ENCODE measurements around the gene LTB4R.
A peak's percentile ranks its signal among the peaks of the same experiment; 100 is the strongest.

Gene LTB4R

DNA sequence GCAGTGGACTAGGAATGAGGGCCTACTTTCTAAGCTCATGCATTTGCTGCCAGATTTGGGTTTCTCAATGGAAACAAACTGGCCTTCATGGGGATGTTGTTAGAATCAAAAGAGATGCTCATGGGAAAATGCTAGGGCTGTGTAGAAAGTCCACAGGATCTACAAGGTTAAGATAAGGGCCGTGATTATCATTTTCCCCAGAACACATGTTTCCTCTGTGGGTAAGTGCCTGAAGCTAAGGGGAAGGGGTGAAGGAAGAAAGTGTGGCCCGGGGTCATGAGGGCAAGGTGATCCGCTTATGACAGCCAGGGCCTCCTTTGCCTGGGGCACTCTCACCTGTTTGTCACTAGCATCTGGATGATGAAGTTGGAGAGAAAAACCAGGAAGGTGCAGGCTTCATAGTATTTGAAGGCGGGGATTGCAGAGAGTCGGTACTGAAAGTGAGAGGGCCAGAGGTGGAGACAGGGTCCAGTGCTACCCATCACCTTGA, 13.8 kb downstream of the LTB4R start:
- no peak for DNase-seq

DNA sequence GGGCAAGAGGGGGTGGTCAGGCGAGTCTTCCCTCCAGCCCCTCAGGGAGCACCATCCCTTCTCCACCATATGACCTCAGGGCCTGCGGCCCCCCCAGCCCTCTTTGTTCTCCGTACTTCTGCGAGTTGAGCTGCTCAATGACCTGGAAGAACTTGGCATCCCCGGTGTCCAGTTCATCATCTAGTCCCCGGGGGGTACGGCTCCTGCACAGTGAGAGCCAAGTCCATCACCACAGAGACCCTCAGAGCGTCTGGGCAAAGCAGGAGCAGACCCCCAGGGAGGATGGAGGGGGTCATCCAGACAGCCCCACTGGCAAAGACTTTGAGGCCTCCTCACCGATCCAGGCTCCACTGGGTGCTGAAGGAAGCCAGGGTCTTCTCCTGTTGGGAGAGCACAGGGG, 14.7 kb downstream of the LTB4R start:
- no peak for DNase-seq

DNA sequence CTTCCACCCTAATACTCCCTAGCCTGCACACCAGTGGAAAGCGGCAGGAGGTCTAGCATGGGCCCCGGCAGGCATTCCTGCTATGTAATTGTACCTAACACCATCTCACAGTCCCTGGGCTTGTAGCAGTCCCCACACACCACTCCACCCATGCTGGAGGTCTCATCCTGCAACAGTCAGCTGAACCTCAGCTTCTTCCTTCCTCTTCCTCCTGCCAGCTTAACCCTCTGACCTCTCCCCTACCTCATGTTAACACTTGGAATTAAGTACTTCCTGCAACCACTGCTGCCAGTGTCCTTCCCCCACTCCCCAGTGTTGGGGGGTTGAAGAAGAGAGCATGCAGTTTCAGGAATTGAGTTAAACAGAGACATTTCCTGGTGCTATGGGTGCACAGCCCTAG, 16.0 kb downstream of the LTB4R start:
- no peak for DNase-seq

DNA sequence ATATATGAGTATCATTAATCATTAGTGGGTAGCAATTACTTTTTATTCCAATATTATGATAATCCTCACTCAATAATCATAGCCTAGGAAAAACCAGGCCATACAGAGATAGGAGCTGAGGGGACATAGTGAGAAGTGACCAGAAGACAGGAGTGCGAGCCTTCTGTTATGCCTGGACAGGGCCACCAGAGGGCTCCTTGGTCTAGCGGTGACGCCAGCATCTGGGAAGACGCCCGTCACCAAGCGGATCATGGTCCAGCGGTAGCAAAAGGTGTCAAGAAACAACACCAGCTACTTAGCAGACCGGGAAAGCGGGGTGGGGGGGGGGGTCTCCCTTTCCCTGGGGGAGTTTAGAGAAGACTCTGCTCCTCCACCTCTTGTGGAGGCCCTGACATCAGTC, 16.6 kb downstream of the LTB4R start:
- DNase-seq = peak in 1 of 2 experiments; percentile 50

DNA sequence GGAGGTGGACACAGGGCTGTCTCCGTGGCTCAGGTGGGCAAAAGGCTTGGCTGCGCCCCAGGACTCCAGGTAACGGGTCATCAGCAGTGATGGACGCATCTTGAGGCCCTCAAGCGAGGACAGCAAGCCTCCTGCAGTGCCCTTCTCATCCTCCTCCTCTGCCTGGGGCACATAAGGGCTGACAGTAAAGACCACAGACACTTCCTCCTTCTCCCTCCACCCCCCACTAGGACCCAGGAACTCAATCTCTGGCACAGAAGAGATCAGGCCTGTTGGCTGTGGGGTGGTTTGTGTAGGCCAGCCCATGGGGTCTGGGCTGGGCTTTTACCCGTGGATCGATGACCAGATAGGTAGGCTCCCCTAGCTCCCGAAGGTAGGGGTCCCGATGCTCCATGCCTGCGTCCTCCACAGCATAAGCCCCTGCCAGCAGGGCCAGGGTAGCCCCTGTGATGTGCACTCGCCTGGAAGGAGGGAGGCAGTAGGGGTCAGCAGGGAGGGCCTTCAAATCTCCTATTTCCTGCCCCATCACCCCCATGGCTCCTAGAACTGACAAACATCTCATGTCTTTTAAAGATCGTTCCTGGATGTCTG, 17.9 kb downstream of the LTB4R start:
- DNase-seq = no peak

DNA sequence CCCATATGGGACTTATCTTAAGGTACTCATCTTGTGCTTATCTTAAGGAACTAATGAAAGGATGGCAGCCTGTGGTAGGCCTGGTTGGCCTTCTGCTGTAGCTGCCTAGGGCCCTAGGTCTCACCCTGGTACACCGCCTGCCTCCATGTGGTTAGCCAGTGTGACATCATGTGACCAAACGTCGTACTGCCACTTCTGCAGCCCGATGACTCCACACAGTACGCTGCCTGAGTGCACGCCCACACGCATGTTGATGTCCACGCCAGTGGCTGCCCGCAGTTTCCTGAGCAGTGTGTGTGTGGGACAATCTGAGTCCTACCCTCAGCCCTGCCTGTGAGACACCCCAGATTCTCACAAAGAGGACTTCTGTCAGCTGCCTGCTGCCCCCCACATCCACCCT, 18.4 kb downstream of the LTB4R start:
- DNase-seq = no peak

DNA sequence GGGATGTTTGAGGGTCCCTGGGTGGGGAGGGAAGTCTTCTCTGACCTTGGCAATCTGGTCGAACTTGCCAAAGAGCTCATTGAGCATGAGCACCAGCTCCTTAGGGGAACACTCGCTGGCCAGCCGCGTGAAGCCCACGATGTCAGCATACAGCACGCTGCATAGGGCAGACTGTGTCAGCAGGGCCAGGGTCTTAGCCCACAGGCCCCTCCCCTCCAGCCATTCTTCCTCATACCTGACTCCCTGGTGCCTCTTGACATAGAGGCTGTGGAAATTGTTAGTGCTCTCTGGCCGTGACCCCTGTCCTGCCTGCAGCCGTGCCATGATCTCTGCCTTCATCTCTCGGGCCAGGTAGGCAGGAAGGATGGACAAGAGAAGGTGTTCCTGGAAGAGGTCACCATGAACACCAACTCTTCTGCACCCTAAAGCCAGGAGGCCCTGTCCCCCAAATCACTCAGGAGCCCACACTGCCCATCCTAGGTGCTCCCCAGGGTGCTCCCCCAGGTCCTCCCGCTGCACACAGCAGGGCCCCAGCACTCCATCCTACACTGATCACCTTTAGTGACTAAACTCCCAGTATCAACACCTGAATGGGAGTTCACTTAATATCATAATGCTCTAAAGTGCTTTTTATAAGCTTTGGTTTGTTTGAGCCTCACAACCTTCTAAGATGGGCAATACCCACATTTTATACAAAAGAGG, 19.8 kb downstream of the LTB4R start:
- DNase-seq = no peak

DNA sequence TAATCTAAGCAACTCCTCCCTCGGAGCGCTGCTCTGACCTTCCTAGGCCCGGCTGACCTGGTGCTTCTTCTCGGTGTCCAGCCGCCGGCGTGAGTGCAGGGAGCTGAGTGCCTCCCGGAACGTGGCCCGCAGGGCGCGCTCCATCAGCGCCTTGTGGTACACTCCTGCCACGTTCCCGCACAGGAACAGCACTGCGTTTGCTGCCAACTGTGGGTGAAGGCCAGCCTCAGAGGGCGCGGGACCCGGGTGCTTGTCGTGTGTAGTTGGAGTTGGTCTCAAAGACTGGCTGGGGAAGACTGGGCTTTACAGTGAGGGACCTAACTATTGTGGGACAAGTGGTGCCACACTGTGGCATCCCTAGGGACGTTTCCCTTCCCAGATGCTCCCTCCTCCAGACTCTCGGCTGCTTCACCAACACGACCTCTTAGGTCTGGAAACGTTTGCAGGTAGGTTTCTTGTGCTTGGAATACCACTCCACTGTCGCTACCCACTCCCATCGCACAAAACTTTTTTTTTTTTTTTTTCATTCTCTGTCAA, 20.5 kb downstream of the LTB4R start:
- peak; percentile 72 to 92 for DNase-seq

DNA sequence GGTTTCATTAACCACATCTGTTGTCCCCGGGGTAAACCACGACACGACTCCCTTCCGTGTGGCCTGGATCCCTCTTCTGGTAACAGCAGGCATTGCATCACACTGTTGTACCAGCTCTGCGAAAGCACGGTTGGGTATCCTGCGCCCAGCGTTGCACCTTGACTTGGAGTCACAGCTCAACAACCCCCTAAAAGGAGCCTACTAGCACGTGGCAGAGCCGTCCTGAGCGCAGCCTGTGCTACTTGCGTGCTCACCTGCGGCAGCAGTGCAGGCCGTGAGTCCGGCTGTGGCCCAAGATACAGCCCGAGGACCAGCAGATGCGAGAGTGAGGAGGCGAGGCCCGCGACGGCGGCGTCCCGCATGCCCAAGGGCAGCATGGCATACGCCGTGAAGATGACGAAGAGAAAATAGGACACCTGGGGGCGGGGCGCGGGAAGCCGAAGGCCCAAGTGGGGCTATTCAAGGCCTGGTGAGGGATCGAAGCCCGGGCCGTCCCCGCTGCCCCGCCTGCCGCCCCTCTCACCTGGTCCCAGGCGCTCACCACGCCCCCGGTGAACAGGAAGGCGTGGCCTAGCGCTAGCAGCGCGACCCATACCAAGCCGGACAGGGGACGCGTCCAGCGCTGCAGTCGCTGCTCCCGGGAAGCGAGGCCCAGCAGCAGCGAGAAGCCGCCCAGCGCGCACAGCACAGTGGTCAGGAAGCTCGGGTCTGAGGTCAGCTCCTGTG, 21.1 kb downstream of the LTB4R start:
- DNase-seq = peak; percentile 80 to 93

DNA sequence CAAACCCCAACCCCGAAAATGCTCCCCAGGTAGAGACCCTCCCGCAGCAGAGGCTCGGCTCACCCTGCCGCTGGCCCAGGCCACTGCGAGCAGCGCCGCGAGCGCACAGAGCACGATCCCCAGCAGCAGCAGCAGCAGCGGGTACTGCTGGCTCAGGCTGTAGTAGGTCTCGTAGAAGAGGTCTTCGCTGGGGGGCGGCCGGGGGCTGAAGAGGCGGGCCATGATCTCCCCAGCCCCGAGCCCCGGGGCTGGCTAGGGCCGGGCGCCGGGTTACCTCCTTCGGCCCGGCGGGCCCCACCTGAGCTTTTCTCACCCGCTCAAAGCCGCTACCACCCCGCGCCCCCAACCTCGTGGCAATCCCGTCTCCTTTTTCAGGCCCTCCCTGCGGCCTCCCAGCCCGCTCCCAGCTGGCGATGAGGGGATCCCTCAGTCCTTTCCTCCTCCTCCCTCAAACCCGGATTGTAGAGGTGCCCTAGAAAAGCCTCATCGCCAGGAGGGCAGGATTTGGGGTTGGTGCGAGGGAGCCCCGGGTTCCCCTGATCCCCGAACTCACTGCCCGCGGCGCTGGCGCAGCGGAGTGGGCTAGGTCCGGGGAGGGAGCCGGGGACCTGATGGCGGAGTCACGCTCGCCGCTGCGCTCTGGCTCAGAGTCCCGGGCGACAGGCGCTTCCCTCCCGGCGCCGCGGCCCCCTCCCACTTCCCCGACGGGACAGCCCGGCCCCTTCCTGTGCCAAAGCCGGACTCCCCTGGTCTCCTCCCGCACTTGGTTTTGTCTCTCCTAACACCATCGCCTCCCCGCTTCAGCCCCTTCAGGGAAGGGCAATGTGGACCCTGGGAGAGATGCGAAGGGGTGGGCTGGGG, 23.4 kb downstream of the LTB4R start, which contains the start of gene ADCY4:
TSS of gene ADCY4 (minus strand) at position 641 of the 861 bp plus-strand sequence. CDS start at position 222, 419 bp downstream.
- DNase-seq = peak in 1 of 2 experiments; percentile 69

DNA sequence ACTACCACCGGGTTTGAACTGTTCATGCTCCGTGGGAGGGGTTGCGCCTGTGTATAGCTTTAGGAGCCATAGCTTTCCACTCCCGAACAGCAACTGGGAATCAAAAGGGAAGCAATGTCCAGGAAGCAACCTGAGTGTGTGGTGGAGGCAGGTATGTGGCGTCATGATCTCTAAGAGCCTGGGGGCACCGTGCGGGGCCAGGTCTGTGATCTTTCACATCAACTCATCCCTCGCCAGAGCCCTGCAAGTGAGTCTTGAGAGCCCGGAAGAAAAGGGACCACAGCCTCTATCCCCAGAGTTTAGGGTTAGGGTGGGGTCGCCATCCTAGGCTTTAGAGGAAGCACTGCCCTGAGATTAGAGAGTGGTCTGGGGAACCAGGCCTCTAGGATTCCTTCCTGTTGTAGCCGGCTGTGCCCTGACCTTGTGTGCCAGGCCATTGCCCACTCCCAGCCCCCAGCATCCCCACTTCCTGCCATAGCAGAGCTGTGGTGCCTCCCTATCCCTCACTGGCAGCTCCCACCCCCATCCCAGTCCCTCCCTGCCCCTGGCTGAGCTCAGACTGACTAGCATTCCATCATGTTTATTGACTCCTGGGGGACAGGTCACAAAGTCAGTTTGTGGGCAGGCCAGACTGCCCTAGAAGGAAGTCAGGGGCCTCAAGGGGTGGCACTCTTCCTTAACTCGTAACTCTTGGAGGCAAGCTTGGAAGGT, 24.3 kb downstream of the LTB4R start:
- no peak for DNase-seq

DNA sequence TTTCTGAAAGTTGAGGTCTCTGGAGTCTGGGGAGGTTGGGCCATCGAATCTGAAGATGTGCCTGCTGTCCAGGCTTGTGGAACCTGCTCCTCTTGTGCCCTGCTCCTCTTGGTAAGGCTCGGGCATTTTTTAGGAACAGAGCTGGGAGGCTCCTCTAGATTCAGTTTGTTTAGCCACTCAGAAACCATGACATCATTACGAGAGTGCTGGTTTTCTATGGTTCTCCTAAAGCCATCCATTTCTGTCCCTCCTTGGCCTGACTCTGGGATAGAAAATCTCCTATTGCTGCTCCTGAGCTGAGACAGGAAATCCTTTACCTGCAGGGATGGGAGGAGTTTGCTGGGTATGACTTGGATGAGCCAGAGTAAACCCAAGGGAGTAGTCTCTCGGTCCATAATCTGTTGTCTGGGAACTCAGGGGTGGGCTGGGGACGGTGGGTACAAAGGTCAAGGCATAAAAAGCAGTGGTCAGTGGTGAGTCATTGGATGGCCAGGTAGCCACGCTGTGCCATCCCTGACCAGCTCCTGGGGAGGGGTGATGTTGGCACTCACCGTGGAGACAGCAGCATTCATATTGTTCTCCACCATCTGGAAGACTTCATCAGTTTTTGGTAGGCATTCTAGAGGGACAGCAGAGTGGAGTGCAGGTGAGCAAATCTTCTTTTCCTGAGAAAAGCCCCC, 26.0 kb downstream of the LTB4R start:
- DNase-seq = no peak

DNA sequence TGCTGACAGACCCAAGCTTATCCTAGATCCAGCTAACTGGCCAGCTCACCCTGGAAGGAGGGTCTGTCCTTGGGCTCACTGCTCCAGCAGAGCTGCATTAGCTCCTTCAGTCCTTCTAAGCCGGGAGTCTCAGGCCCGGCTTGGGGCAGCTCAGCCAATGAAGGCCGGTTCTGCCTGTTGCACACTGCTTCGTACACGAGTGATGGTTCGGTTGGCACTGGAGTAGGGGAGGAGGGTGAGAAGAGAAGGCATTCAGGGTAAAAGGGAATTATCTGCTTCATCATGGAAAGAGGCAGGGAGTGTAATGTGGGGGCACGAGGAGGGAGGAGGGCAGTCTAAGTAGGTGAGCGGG, 26.5 kb downstream of the LTB4R start:
- DNase-seq = no peak

DNA sequence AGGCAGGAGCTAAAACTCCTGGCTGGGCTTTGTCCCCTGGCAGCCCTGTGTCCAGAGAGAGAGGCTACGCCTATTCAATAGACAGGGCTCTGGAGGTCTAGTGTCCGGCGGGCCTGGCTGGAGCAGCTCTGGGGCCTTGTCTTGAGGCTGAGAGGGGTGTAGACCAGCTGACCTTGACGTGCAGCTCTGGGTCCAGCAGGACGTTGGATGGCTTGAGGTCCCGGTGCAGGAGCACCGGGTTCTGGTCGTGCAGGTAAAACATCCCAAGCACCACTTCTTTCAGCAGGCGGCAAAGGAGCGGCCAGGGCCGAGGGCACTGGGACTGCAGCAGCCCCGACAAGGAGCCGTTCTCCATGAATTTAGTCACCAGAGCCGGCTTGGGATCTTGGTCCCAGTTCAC, 27.5 kb downstream of the LTB4R start:
- DNase-seq = no peak

DNA sequence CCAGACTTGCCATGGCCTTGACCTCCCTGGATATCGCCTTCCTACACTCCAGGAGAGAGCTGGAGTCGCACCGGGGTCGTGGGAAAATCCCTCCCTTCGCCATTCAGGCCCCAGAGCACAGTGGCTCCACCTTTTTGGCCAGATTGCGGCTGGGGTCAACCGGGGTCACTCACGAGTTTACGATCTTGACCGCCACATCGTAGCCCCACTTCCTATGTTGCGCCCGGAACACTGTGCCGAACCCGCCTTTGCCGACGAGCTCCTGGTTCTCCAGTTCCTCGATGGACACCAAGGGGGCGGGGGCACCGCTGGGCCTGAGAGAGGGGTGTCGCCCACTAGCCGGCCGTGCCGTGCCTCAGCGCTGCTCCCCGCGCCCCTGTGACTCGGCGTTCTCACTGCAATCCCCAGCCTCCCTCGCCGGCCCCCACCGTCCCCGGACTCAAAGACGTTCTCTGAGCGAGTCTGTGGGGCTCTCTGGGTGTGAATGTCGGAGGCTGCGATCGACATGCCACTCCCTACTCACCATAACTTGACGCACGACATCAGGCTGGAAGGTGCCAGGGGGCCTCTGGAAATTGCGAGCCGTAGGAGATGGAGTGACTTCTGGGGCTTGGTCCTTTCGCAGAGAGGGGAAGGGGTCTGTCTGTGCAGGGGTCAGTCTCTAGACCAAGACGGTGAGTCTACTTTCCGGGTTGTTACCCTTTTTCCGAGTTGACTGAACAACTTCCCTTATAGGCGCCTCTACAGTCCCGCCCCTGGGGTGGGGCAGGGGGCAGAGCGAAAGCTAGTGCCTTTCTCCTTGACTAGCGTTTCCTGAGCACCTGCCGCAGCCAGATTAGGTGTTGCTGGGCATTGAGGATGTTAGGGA, 28.2 kb downstream of the LTB4R start, which contains the start of gene RIPK3:
TSS of gene RIPK3 (minus strand) at position 708 of the 868 bp plus-strand sequence. CDS start at position 543, 165 bp downstream.
- DNase-seq = no peak

DNA sequence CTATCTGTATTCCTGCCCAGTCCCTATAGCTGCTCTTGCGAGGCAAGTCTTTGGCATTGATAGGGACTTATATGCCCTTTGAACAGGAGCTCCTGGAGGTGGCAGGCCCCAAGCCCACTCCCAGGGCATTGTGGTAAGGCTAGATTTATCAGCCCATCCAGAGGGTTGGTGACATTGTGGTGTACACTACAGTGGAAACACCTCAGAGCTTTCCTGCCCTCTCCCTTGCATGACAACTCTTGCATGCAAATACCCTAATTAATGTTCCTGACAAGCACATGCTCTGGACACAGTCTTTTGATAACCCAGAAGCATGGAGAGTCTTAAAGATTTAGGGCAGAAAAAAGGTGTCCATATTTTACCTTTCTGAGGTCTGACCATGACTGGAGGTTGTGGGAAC, 29.3 kb downstream of the LTB4R start:
- no peak for DNase-seq

DNA sequence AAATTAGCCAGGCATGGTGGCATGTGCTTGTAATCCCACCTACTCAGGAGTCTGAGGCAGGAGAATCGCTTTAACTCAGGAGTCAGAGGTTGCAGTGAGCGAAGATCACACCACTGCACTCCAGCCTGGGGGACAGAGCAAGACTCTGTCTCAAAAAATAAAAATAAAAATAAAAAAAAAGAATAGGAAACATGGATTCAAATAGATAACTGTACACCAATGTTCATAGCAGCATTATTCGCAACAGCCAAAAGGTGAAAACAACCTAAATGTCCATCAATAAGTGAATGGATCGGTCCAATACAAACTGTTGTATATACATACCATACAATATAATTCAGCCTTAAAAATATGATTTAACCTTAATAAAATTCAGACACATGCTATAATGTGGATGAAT, 31.6 kb downstream of the LTB4R start:
- DNase-seq = no peak

DNA sequence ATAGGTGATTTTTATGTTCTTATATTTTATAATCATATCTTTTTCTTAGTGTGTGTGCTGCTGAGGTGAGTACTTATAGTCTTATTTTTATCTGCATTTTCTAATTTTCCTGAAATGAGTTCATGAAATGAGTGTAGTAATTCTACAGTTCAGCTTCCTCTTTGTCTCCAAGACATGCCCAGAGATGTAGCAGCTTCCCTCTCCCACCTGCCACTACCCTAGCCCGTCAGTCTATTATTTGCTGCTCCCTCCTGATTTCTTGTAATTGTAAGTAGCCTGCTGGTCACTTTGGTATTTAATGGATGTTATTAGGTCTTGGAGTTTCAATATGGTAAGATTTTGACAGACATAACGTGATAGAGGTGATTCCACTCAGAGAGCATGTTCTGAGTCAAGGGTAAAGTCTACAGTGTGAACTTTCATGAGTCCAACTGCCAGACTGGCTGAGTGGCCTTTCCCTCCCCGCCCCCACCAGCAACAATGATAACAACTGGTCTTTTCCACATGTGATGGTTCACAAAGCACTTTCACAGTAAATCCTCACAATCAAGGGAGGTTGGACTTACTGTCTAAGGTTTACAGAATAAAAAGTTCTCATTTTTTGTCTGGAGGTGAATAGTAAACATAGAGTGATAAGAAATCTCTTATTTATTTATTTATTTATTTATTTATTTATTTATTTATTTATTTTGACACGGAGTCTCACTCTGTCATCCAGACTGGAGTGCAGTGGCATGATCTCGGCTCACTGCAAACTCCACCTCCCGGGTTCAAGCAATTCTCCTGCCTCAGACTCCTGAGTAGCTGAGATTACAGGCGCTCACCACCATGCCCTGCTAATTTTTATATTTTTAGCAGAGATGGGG, 32.7 kb downstream of the LTB4R start:
- DNase-seq = no peak

DNA sequence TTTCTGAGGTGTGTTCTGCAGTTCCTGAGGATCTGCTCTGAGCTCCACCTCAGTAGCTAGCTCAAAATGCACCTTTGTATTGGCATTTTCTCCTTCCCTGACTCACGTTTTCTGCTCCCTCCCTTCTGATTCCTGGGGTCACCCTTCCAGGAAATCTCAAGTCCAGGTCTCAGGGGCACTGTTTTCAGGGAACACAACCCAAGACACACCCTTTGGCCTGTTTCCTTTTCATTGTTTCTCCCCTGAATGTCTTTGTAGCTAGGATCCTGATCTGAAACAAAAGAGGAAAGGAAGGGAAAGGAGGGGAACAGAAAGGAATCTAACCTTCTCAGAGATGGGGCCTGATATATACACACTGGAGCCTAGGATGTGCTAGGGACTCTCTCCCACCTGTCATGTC, 35.8 kb downstream of the LTB4R start:
- DNase-seq = no peak
